ENCODE data around the gene PPP1R12C.

DNA sequence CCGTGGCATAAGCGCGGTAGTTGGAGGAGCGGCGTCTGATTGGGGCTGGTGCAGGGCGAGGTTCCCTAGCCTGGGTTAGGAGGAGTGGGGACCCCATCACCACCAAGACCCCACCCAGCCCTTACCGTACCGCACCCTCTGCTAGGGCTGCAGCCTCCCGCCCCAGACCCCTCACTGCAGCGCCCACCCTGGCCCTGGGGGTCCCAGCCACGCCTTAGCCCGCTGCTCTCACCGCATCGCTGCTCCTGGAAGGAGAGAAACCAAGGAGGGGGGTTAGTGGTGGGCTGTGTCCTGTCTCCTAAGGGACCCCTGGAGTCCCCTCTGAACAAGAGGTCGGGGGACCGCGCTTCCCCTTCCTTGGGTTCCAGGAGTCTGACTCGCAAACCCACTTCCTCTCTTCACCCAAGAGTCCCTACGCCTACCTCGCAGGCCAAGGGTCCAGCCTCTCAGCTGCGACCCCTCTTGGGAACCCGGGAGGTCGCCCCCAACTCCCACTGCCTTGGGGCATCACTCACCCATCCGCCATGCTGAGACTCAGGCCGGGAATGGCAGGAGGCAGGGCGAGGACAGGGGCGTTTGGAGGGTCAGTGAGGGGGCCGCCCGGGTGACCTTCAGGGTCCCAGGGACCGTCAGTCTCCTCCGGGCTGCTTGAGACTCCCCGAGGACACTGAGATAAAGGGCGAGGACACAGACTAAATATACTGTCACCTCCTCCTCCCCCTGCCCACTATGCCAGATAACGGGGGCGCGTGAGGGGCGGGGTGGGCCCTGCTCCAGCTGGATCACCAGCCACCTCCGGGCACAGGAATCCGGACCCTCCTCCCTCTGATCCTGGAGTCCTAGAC, 39.8 kb upstream of the PPP1R12C start, which contains the start of gene TNNI3:
- TF ChIP-seq, protein P1, sequence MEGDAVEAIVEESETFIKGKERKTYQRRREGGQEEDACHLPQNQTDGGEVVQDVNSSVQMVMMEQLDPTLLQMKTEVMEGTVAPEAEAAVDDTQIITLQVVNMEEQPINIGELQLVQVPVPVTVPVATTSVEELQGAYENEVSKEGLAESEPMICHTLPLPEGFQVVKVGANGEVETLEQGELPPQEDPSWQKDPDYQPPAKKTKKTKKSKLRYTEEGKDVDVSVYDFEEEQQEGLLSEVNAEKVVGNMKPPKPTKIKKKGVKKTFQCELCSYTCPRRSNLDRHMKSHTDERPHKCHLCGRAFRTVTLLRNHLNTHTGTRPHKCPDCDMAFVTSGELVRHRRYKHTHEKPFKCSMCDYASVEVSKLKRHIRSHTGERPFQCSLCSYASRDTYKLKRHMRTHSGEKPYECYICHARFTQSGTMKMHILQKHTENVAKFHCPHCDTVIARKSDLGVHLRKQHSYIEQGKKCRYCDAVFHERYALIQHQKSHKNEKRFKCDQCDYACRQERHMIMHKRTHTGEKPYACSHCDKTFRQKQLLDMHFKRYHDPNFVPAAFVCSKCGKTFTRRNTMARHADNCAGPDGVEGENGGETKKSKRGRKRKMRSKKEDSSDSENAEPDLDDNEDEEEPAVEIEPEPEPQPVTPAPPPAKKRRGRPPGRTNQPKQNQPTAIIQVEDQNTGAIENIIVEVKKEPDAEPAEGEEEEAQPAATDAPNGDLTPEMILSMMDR (IDR thresholded peaks at IDR 0.05), result no peak
- TF ChIP-seq EZH2 (IDR thresholded peaks at IDR 0.05), result no peak
- TF ChIP-seq EZH2phosphoT487 (IDR thresholded peaks at IDR 0.05), result no peak

Measured in neural progenitor cell (in vitro differentiated cells).